Smooth muscle cell (in vitro differentiated cells): Measurements from ENCODE around the gene FARP1. TPM values are rescaled to one million over a fixed set of nuclear protein-coding genes. Genes with fewer than 3 reads are reported as not detected.
A peak's percentile ranks its signal among the peaks of the same experiment; 100 is the strongest.

ENCODE experiments used
- DNase-seq: peaks from one replicate; lab custom pipeline; 2025; ENCODE audit not compliant: unreplicated experiment; lab: John Stamatoyannopoulos, UW
- H2AFZ ChIP-seq: fragments of 200-600 bp; sonication (generic); 2 replicates; pipeline ENCODE4 v1.6.0; 2016; ENCODE audit warnings: antibody characterized with exemption, low read depth, mild to moderate bottlenecking
- H3F3A ChIP-seq: fragments of 200-600 bp; sonication (generic); 2 replicates; pipeline ENCODE4 v1.6.0; 2017; ENCODE audit warnings: antibody characterized with exemption, low read depth
- H3K27ac ChIP-seq: fragments of 200-600 bp; sonication (generic); 2 replicates; pipeline ENCODE4 v1.5.1; 2016; ENCODE audit warnings: low read depth, mild to moderate bottlenecking
- H3K27me3 ChIP-seq: fragments of 200-600 bp; sonication (generic); 2 replicates; pipeline ENCODE4 v1.6.1; 2016; ENCODE audit warnings: low read depth, mild to moderate bottlenecking
- H3K36me3 ChIP-seq: fragments of 200-600 bp; sonication (generic); 2 replicates; pipeline ENCODE4 v1.5.1; 2016; ENCODE audit warnings: low read depth
- H3K4me1 ChIP-seq: fragments of 200-600 bp; sonication (generic); 2 replicates; pipeline ENCODE4 v1.5.1; 2016; ENCODE audit warnings: low read depth
- H3K4me2 ChIP-seq: fragments of 200-600 bp; sonication (generic); 2 replicates; pipeline ENCODE4 v1.6.0; 2016; ENCODE audit warnings: mild to moderate bottlenecking
- H3K4me3 ChIP-seq: fragments of 200-600 bp; sonication (generic); 2 replicates; pipeline ENCODE4 v1.5.1; 2016; ENCODE audit warnings: mild to moderate bottlenecking
- H3K79me2 ChIP-seq: fragments of 200-600 bp; sonication (generic); 2 replicates; pipeline ENCODE4 v1.6.0; 2016; ENCODE audit warnings: low read depth, mild to moderate bottlenecking
- H3K9ac ChIP-seq: fragments of 200-600 bp; sonication (generic); 2 replicates; pipeline ENCODE4 v1.6.0; 2016; ENCODE audit warnings: low read depth
- H3K9me3 ChIP-seq: fragments of 200-600 bp; sonication (generic); replicated peaks from 2 replicates; pipeline ENCODE4 v1.5.1; 2016; ENCODE audit warnings: low read depth
- H4K20me1 ChIP-seq: fragments of 200-600 bp; sonication (generic); 2 replicates; pipeline ENCODE4 v1.6.0; 2016; ENCODE audit warnings: low read depth
- WGBS: methylation state at CpG from one replicate; pipeline ENCODE4 v1.1.7; 2016; ENCODE audit warnings: low lambda C conversion rate; 5-methylcytosine and 5-hydroxymethylcytosine counted together
- polyA plus RNA-seq: library from polyadenylated mRNA; unstranded; fragments of >200 nt; fragmentation: Nextera tagmentation; extraction: Ambion mirVana; gene quantifications from 2 replicates; pipeline ENCODE4 v1.2.1, GENCODE V29; 2016
- total RNA-seq: library from RNA; depleted of rRNA; stranded (reverse); fragments of >200 nt; gene quantifications from 2 replicates; pipeline ENCODE4 v1.2.3, GENCODE V29; 2014
- TF ChIP-seq, protein P1 (sequence below): fragments of 200-600 bp; sonication (generic); IDR thresholded peaks from 2 replicates; pipeline ENCODE4 v1.5.1; 2017; ENCODE audit warnings: borderline replicate concordance, mild to moderate bottlenecking, antibody characterized with exemption; ENCODE audit not compliant: insufficient read depth, poor library complexity, severe bottlenecking

Gene FARP1
- total and polyA plus RNA-seq, 2 experiments from 2014 or later = 59.4 to 104 TPM

DNA sequence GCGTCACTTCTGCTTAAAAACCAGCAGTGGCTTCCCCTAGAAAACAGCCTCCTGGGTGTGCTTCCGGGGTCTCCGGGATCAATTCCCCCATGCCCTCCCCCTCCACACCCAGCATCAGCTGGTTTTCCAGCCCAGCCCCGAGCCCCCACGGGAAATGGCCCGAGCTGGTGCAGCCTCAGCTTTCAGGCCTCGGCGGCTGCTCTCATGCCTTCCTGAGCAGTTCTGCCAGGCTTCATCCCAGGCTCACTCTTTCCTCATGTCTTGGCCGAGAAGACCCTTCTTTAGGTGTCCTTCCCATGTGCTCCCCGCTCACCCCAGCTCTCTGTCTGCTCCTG, 137.2 kb downstream of the FARP1 start:
- Histone ChIP-seq H3K27ac (no peak overlapping the region), H2AFZ (no peak overlapping the region), H4K20me1 (peaks cover 6% of the 10 kb centered on the region), H3K4me3 (no peak overlapping the region), H3K9ac (no peak overlapping the region), H3K27me3 (no peaks in the 10 kb centered on the region), H3F3A (peaks cover 15% of the 10 kb centered on the region), H3K9me3 (no peaks in the 10 kb centered on the region), H3K4me1 (peaks cover 39% of the 10 kb centered on the region), H3K4me2 (no peak overlapping the region), H3K36me3 (no peaks in the 10 kb centered on the region), H3K79me2 (peaks cover 85% of the 10 kb centered on the region)
- no peak for DNase-seq
- 84% methylated on average over 10 of the region's 10 CpGs for WGBS
- TF ChIP-seq, protein P1, sequence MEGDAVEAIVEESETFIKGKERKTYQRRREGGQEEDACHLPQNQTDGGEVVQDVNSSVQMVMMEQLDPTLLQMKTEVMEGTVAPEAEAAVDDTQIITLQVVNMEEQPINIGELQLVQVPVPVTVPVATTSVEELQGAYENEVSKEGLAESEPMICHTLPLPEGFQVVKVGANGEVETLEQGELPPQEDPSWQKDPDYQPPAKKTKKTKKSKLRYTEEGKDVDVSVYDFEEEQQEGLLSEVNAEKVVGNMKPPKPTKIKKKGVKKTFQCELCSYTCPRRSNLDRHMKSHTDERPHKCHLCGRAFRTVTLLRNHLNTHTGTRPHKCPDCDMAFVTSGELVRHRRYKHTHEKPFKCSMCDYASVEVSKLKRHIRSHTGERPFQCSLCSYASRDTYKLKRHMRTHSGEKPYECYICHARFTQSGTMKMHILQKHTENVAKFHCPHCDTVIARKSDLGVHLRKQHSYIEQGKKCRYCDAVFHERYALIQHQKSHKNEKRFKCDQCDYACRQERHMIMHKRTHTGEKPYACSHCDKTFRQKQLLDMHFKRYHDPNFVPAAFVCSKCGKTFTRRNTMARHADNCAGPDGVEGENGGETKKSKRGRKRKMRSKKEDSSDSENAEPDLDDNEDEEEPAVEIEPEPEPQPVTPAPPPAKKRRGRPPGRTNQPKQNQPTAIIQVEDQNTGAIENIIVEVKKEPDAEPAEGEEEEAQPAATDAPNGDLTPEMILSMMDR = no peak

DNA sequence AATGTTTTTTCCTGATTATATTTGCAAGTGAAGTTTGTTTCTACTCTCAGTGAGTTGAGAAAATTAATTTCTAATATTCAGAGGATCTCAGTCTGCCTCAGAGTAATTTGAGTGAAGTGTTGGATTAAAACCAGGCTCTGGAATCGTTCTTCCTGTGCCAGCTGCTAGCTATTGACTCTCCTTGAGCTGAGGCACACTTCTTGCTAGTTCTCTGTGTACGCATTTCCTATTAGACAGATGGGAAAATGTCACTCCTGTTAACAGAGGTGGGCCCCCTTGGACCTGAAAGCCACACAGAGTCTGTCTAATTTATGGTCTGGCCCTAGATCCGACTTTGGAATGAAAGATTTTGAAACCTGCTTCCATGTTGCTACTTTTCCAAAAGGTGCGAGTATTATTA, 141.8 kb downstream of the FARP1 start:
- Histone ChIP-seq H3K79me2 (peaks cover 81% of the 10 kb centered on the region), H2AFZ (no peak overlapping the region), H4K20me1 (peaks cover 16% of the 10 kb centered on the region), H3K4me2 (peak overlapping the region; percentile 42), H3K4me3 (no peak overlapping the region), H3K4me1 (peaks cover 39% of the 10 kb centered on the region), H3K9me3 (no peaks in the 10 kb centered on the region), H3K9ac (peak overlapping the region; percentile 38), H3K27ac (peak overlapping the region; percentile 80), H3F3A (peaks cover 8% of the 10 kb centered on the region), H3K27me3 (no peaks in the 10 kb centered on the region), H3K36me3 (no peaks in the 10 kb centered on the region)
- TF ChIP-seq, protein P1 = no peak
- 88% methylated on average over 4 of the region's 4 CpGs for WGBS
- DNase-seq = no peak

DNA sequence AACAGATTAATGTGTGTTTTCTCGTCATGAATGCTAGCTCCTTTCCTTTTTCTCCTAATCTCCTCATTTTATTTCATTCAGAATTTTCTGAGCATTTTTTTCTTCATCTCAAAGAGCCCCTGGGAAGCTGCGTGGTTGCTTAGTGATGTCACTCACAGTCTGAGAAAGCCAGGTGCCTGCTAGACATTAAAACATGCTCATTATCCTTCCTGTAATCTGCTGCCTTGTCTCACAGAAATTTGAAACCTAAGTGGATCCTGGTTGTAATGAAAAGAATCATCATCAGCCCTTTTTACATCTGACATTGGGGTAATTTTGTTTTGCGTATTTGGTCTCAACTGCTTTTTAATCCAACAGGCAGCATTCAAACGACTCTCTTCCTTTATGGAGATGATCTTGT, 142.4 kb downstream of the FARP1 start:
- DNase-seq = no peak
- TF ChIP-seq, protein P1 = no peak
- Histone ChIP-seq H3K4me3 (no peak overlapping the region), H3K79me2 (peaks cover 81% of the 10 kb centered on the region), H3K4me1 (peaks cover 40% of the 10 kb centered on the region), H2AFZ (no peak overlapping the region), H3K27me3 (no peaks in the 10 kb centered on the region), H3K36me3 (no peaks in the 10 kb centered on the region), H3F3A (peaks cover 8% of the 10 kb centered on the region), H3K9ac (peak overlapping the region; percentile 38), H3K9me3 (no peaks in the 10 kb centered on the region), H3K4me2 (peak overlapping the region; percentile 42), H3K27ac (peak overlapping the region; percentile 80), H4K20me1 (peaks cover 16% of the 10 kb centered on the region)
- WGBS = 47% methylated on average over 4 of the region's 4 CpGs

DNA sequence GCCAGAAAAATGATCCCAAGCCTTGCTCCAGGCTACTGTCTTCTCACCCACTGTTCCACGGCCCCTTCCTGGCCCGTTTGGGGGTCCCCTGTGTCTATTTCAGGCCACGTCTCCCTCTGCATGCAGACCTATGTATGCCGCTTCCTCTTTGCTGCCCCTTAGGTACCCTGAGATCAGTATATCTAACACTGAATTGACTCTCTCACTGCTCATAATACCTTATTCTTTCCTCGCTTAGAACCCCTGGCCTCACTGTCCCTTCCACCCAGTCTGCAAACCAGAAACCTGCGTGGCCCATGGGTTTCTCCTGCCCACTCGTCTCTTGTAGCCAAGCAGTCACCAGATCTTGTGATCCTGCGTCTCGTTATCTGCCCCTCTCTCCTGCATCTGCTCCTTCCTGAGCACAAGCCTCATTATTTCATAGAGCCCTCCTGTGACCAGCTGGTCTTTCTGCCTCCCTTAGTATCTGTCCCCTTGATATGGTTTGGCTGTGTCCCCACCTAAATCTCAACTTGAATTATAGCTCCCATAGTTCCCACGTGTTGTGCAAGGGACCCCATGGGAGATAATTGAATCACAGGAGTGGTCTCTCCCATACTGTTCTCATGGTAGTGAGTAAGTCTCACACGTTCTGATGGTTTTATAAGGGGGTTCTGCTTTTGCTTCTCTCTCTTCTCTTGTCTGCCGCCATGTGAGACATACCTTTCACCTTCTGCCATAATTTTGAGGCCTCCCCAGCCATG, 143.1 kb downstream of the FARP1 start:
- TF ChIP-seq, protein P1 = no peak
- H3K27ac ChIP-seq = peak overlapping the region; percentile 80
- no peak overlapping the region for H2AFZ ChIP-seq
- no peak for DNase-seq
- H3K9me3 ChIP-seq = no peaks in the 10 kb centered on the region
- no peaks in the 10 kb centered on the region for H3K27me3 ChIP-seq
- peaks cover 40% of the 10 kb centered on the region for H3K4me1 ChIP-seq
- H4K20me1 ChIP-seq = peaks cover 16% of the 10 kb centered on the region
- no peaks in the 10 kb centered on the region for H3K36me3 ChIP-seq
- WGBS = 75% methylated on average over 12 of the region's 12 CpGs
- H3K4me3 ChIP-seq = no peak overlapping the region
- peaks cover 8% of the 10 kb centered on the region for H3F3A ChIP-seq
- peaks cover 81% of the 10 kb centered on the region for H3K79me2 ChIP-seq
- H3K4me2 ChIP-seq = peak overlapping the region; percentile 42
- H3K9ac ChIP-seq = peak overlapping the region; percentile 5
